ENCODE results near the gene NUP62. TPM values are rescaled to one million over a fixed set of nuclear protein-coding genes. Genes with fewer than 3 reads are reported as not detected.

The NUP62 gene
- polyA plus RNA-seq, 1 experiment = 12.4 TPM

DNA sequence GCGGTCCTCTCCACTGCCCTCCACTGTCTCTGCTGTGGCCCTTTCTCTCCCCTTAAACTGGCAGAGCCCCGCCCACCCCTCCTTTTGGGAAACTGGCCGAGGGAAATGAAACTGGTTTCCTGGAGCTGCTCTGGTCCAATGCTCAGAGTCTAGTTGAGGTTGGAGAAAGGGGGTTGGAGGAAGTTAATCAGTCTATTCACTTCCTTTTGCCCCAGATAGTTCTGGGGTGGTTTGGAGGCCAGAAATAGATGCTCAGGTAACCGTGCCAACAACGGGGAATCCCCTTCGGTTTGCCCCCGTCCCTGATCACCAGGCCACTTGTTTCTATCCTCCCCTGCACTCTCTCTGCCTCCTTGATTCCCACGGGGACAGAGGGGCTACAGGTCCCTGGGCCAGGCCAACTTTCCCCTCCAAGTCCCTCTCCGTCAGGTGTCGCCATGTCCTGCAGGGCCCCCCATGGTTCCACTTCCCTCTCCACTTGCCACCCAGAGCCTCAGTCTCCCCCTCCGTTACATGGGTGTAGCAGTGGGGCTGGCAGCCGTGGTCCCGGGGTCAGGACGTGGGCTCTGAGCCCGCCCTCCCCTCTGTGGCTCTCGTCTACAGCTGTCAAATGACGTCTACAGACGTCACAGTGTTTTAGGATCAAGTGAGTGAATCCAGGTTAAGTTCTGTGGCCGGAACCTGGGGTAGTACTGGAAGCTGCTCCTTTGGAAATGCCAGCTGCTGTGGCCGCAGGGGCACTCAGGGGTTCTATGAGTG lies 32.3 kb downstream of the NUP62 start, which contains the start of gene IL4I1:
Gene IL4I1 (minus strand): TSS at position 25 of the 759 bp plus-strand sequence. CDS start 727 bp downstream, outside the sequence.
- DNase-seq (ENCODE audit: low read depth, low spot score) = no peak
- TF ChIP-seq, protein P1, sequence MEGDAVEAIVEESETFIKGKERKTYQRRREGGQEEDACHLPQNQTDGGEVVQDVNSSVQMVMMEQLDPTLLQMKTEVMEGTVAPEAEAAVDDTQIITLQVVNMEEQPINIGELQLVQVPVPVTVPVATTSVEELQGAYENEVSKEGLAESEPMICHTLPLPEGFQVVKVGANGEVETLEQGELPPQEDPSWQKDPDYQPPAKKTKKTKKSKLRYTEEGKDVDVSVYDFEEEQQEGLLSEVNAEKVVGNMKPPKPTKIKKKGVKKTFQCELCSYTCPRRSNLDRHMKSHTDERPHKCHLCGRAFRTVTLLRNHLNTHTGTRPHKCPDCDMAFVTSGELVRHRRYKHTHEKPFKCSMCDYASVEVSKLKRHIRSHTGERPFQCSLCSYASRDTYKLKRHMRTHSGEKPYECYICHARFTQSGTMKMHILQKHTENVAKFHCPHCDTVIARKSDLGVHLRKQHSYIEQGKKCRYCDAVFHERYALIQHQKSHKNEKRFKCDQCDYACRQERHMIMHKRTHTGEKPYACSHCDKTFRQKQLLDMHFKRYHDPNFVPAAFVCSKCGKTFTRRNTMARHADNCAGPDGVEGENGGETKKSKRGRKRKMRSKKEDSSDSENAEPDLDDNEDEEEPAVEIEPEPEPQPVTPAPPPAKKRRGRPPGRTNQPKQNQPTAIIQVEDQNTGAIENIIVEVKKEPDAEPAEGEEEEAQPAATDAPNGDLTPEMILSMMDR (IDR thresholded peaks at IDR 0.05; ENCODE audit: low read depth, low read length) = no peak
- POLR2A ChIA-PET = interaction anchor here (0.9 kb wide), 1 partner anchor 28 kb away, joined by 3 read pairs; no protein-coding TSS in a partner anchor
- Histone ChIP-seq H3K4me3 (ENCODE audit: low read depth, low read length) (no peak within 1 kb of the TSS), H3K27me3 (ENCODE audit: control insufficient read depth, insufficient read depth, low read length) (no peaks in the 10 kb centered on the region), H3K9me3 (ENCODE audit: control insufficient read depth, insufficient read depth, low read length) (no peaks in the 10 kb centered on the region; the same call in 1 of the 2 replicates), H3K27ac (ENCODE audit: low read depth, low read length) (peak within 1 kb of the TSS; percentile 61)
- CTCF ChIA-PET = no interaction called here

DNA sequence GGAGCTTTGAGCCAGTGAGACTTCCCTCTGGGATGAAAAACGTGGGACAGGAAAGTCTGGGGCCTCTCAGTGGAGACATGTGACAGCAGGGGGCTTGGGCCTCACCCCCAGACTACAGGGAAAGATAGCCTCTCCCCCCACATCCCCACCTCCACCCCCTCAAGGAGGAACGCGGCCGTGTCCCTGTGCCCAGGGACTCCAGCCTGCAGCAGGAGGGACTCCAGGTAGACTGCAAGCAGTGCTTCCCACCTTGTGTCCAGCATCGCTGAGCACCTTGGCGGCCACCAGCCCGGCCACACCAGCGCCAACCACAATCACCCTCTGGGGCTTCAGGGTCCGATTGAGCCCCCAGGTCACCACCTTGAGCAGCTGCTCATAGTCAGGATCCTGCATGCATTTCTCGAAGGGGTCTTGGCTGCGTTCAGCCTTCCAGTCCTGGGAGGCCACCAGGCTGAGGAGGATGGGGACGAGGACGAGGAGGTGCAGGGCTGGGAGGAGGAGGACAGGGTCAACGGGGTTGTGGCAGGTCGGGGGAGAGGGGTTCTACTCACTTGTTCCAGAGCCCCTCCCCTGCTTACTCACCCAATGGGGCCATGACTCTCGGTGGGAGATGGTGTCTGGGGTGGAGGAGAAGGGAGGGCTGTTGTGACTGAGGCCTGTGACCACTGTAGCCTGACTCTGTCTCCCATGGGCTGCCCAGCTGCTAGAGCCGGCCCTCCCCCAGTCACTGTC lies 33.6 kb downstream of the NUP62 start:
- TF ChIP-seq, protein P1 (IDR thresholded peaks at IDR 0.05; ENCODE audit: low read depth, low read length) = no peak
- no peak for DNase-seq (ENCODE audit: low read depth, low spot score)
- POLR2A ChIA-PET = no interaction called here
- Histone ChIP-seq H3K27me3 (ENCODE audit: control insufficient read depth, insufficient read depth, low read length) (no peaks in the 10 kb centered on the region), H3K4me3 (ENCODE audit: low read depth, low read length) (no peak overlapping the region), H3K9me3 (ENCODE audit: control insufficient read depth, insufficient read depth, low read length) (no peaks in the 10 kb centered on the region; the same call in 1 of the 2 replicates), H3K27ac (ENCODE audit: low read depth, low read length) (no peak overlapping the region)
- CTCF ChIA-PET = no interaction called here

DNA sequence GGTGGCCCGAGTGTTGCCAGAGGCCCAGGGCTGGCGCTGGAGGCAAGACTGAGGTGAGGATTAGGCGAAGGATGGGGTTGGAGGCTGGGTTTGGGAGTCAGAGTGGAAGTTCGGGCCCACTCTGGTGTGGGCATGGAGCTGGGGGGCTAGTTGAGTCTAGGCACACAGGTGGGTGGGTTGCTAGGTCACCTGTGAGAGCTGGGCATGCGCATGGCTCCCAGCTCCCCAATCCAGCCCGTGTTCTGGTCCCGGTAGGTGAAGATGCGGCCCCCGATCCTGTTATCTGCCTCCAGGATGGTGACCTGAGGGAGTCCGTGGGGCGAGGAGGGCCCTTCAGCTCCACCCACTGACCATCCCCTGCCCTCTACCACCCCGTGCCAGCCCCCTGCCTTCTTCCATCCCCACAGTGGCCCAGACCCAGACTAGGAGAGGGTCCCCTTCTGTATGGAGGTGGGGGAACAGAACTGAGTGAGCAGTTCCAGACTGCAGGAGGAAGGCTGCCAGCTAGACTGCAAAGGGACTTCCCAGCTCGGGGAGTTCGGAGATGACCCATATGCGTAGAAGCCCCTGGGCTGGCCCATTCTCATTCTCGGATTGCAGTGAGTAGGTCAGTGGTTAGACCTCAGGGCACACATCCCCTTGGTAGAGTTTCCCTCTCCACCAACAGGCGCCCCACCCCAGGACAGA lies 34.3 kb downstream of the NUP62 start:
- TF ChIP-seq, protein P1 (IDR thresholded peaks at IDR 0.05; ENCODE audit: low read depth, low read length) = no peak
- Histone ChIP-seq H3K27me3 (ENCODE audit: control insufficient read depth, insufficient read depth, low read length) (no peaks in the 10 kb centered on the region), H3K9me3 (ENCODE audit: control insufficient read depth, insufficient read depth, low read length) (peaks cover under 1% of the 10 kb centered on the region; the same call in 1 of the 2 replicates), H3K4me3 (ENCODE audit: low read depth, low read length) (no peak overlapping the region), H3K27ac (ENCODE audit: low read depth, low read length) (no peak overlapping the region)
- DNase-seq (ENCODE audit: low read depth, low spot score) = no peak
- ChIA-PET CTCF (no interaction called here), POLR2A (no interaction called here)

DNA sequence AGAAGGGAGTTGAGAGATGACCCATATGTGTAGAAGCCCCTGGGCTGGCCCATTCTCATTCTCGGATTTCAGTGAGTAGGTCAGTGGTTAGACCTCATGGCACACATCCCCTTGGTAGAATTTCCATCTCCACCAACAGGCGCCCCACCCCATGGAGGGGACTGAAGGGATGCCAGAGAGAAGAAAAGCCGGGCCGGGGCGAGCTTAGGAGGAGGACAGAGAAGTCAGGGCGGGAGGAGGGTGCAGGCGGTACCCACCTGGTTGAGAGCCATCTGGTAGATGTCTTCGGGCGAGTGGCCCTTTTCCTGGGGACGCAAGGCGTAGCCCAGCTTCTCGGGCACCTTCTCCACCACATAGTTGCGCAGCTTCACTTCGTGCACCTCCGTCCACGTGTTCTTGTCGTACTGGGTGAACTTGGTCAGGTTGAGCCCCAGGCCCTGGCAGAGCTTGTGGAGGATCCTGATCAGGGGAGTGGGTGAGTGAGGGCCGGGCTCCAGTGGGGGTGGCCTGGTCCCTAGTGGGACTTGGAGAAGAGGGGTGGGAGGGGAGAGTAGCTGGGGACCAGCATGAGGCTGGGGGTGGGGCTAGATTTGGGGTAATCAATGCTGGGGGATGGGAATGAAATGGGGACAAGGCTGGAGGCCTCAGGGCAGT lies 35.2 kb downstream of the NUP62 start:
- Histone ChIP-seq H3K4me3 (ENCODE audit: low read depth, low read length) (no peak overlapping the region), H3K27me3 (ENCODE audit: control insufficient read depth, insufficient read depth, low read length) (no peaks in the 10 kb centered on the region), H3K27ac (ENCODE audit: low read depth, low read length) (no peak overlapping the region), H3K9me3 (ENCODE audit: control insufficient read depth, insufficient read depth, low read length) (peaks cover 9% of the 10 kb centered on the region; the same call in 1 of the 2 replicates)
- POLR2A ChIA-PET = no interaction called here
- DNase-seq (ENCODE audit: low read depth, low spot score) = no peak
- CTCF ChIA-PET = no interaction called here
- TF ChIP-seq, protein P1 (IDR thresholded peaks at IDR 0.05; ENCODE audit: low read depth, low read length) = no peak
